Effector memory CD4-positive, alpha-beta T cell (primary cell): ENCODE data around the gene USB1.

Source experiments
- DNase-seq, 3 donors: peaks; one replicate each; pipeline ENCODE4 v3.0.0-alpha.2; 2020
- H3K27ac ChIP-seq: 2 replicates; pipeline ENCODE4 v1.7.0; 2013; ENCODE audit warnings: mild to moderate bottlenecking, low read length, moderate library complexity; ENCODE audit not compliant: insufficient read depth, poor library complexity, severe bottlenecking
- H3K27me3 ChIP-seq: replicated peaks from 2 replicates; pipeline ENCODE4 v1.7.0; 2013; ENCODE audit warnings: mild to moderate bottlenecking, low read length; ENCODE audit not compliant: insufficient read depth, control insufficient read depth, poor library complexity, severe bottlenecking
- H3K36me3 ChIP-seq: 2 replicates; pipeline ENCODE4 v1.7.0; 2013; ENCODE audit warnings: mild to moderate bottlenecking, low read length, moderate library complexity; ENCODE audit not compliant: control insufficient read depth, insufficient read depth
- H3K4me1 ChIP-seq: 2 replicates; pipeline ENCODE4 v1.7.0; 2013; ENCODE audit warnings: low read length, mild to moderate bottlenecking; ENCODE audit not compliant: control insufficient read depth, insufficient read depth, poor library complexity, severe bottlenecking
- H3K4me3 ChIP-seq: 2 replicates; pipeline ENCODE4 v1.7.0; 2013; ENCODE audit warnings: low read length, low read depth, mild to moderate bottlenecking; ENCODE audit not compliant: insufficient read depth, poor library complexity, severe bottlenecking
- H3K9me3 ChIP-seq: 2 replicates; pipeline ENCODE4 v1.7.0; 2013; ENCODE audit warnings: mild to moderate bottlenecking, low read length, moderate library complexity; ENCODE audit not compliant: control insufficient read depth

USB1 gene

GRCh38 chr16:58032710-58033293, 31.6 kb downstream of the USB1 start:
- Histone ChIP-seq H3K9me3 (no peaks in the 10 kb centered on the region), H3K27me3 (no peaks in the 10 kb centered on the region), H3K4me3 (no peak overlapping the region), H3K27ac (no peak overlapping the region), H3K36me3 (no peaks in the 10 kb centered on the region), H3K4me1 (no peaks in the 10 kb centered on the region)
- no peak for DNase-seq

- Histone ChIP-seq H3K27ac (no peak overlapping the region), H3K27me3 (no peaks in the 10 kb centered on the region), H3K4me3 (no peak overlapping the region), H3K36me3 (no peaks in the 10 kb centered on the region), H3K9me3 (no peaks in the 10 kb centered on the region), H3K4me1 (no peaks in the 10 kb centered on the region)
- no peak for DNase-seq
Measured at GRCh38 chr16:58034128-58034685, 33.0 kb downstream of the USB1 start.

GRCh38 chr16:58034774-58035173, 33.6 kb downstream of the USB1 start:
- no peaks in the 10 kb centered on the region for H3K4me1 ChIP-seq
- H3K9me3 ChIP-seq: no peaks in the 10 kb centered on the region
- H3K27ac ChIP-seq: no peak overlapping the region
- no peaks in the 10 kb centered on the region for H3K27me3 ChIP-seq
- H3K36me3 ChIP-seq: no peaks in the 10 kb centered on the region
- DNase-seq: no peak
- H3K4me3 ChIP-seq: no peak overlapping the region

- Histone ChIP-seq H3K27ac (no peak overlapping the region), H3K27me3 (no peaks in the 10 kb centered on the region), H3K4me1 (no peaks in the 10 kb centered on the region), H3K9me3 (no peaks in the 10 kb centered on the region), H3K4me3 (no peak overlapping the region), H3K36me3 (no peaks in the 10 kb centered on the region)
- no peak for DNase-seq
Measured at GRCh38 chr16:58035356-58036170, 34.4 kb downstream of the USB1 start.

- Histone ChIP-seq H3K4me3 (no peak overlapping the region), H3K4me1 (no peaks in the 10 kb centered on the region), H3K27me3 (no peaks in the 10 kb centered on the region)
Measured at GRCh38 chr16:58036943-58037342, 35.7 kb downstream of the USB1 start.

GRCh38 chr16:58037365-58038057, 36.3 kb downstream of the USB1 start:
- H3K36me3 ChIP-seq: no peaks in the 10 kb centered on the region
- DNase-seq: no peak
- no peak overlapping the region for H3K4me3 ChIP-seq
- H3K9me3 ChIP-seq: no peaks in the 10 kb centered on the region
- H3K27me3 ChIP-seq: no peaks in the 10 kb centered on the region
- H3K4me1 ChIP-seq: no peaks in the 10 kb centered on the region
- no peak overlapping the region for H3K27ac ChIP-seq

More at GRCh38 chr16:58036943-58037342, 35.7 kb downstream of the USB1 start:
- Histone ChIP-seq H3K9me3 (no peaks in the 10 kb centered on the region), H3K36me3 (no peaks in the 10 kb centered on the region), H3K27ac (no peak overlapping the region)
- no peak for DNase-seq

GRCh38 chr16:58038219-58038641, 37.0 kb downstream of the USB1 start:
- H3K4me1 ChIP-seq: no peaks in the 10 kb centered on the region
- no peaks in the 10 kb centered on the region for H3K27me3 ChIP-seq
- H3K4me3 ChIP-seq: no peak overlapping the region
- H3K36me3 ChIP-seq: no peaks in the 10 kb centered on the region
- no peak for DNase-seq
- H3K9me3 ChIP-seq: no peaks in the 10 kb centered on the region
- no peak overlapping the region for H3K27ac ChIP-seq

- no peaks in the 10 kb centered on the region for H3K27me3 ChIP-seq
- DNase-seq: no peak
- no peaks in the 10 kb centered on the region for H3K36me3 ChIP-seq
Measured at GRCh38 chr16:58039829-58040495, 38.8 kb downstream of the USB1 start.

GRCh38 chr16:58040496-58040846, 39.3 kb downstream of the USB1 start:
- H3K27me3 ChIP-seq: no peaks in the 10 kb centered on the region
- H3K9me3 ChIP-seq: no peaks in the 10 kb centered on the region
- no peak overlapping the region for H3K27ac ChIP-seq
- H3K4me1 ChIP-seq: no peaks in the 10 kb centered on the region
- H3K4me3 ChIP-seq: no peak overlapping the region
- no peak for DNase-seq
- H3K36me3 ChIP-seq: no peaks in the 10 kb centered on the region

More at GRCh38 chr16:58039829-58040495, 38.8 kb downstream of the USB1 start:
- no peak overlapping the region for H3K27ac ChIP-seq
- no peak overlapping the region for H3K4me3 ChIP-seq
- H3K9me3 ChIP-seq: no peaks in the 10 kb centered on the region
- H3K4me1 ChIP-seq: no peaks in the 10 kb centered on the region
